ENCODE results near the gene ATAD1.
"Not testable (repeated sequence)": the region's sequence is repeated elsewhere in the genome, so short reads cannot be mapped to it uniquely, and the experiment has no call there.

Gene ATAD1

GRCh38 chr10:87845624-87845998 is 27.6 kb upstream of the ATAD1 start:
- no peak for DNase-seq

- no peak for DNase-seq
These were observed 27.0 kb upstream of the ATAD1 start for GRCh38 chr10:87844837-87845623.

- no peak for DNase-seq
These were observed 25.7 kb upstream of the ATAD1 start for GRCh38 chr10:87843714-87844113.

DNA sequence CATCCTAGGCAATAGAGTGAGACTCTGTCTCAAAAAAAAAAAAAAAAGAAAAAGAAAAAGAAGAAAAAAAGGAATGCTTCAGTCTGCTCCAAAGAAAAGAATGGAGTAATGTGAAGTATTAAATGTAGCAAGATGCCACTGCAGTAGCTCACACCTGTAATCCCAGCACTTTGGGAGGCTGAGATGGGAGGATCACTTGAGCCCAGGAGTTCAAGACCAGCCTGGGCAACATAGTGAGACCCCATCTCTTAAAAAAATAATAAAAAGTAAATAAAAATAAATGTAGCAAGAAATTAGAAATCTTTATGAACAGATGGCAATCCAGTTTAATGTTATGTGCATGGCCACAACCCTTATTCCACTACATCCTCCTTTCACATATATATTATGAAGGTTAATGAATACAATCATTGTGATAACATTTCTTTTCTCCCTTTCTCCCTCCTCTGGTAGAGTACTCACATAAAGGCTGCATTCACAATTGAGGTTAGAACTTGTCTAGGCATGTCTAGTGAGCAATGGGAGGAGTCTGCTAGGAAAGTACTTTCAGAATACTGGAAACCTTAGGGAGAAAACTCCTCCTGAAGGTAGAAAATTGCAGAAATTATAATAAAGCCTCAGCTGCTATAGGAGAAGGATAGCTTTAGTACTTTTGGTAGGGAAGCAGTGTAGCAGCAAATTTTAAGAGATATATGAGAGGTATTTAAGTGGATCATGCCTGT is 24.9 kb upstream of the ATAD1 start:
- no peak for DNase-seq

GRCh38 chr10:87842220-87842641 is 24.2 kb upstream of the ATAD1 start:
- no peak for DNase-seq

- no peak for DNase-seq
These were observed 23.2 kb upstream of the ATAD1 start for GRCh38 chr10:87841186-87841585.

DNA sequence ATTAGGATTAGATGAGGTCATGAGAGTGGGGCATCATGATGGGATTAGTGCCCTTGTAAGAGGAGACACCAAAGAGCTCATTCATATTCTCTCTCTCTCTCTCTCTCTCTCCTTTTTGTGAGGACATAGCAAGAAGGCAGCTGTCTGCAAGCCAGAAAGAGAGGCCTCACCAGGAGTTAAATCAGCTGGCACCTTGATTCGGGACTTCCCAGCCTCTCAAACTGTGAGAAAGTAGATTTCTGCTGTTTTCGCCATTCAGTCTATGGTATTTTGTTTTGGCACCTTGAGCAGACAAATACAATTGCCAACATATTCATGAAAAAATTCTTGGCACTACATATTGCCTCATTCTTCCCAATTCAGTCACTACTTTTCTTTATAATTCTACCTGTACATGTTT is 20.6 kb upstream of the ATAD1 start:
- no peak for DNase-seq

GRCh38 chr10:87837445-87837844 is 19.4 kb upstream of the ATAD1 start:
- DNase-seq = no peak

GRCh38 chr10:87836098-87836497 is 18.1 kb upstream of the ATAD1 start:
- no peak for DNase-seq

DNA sequence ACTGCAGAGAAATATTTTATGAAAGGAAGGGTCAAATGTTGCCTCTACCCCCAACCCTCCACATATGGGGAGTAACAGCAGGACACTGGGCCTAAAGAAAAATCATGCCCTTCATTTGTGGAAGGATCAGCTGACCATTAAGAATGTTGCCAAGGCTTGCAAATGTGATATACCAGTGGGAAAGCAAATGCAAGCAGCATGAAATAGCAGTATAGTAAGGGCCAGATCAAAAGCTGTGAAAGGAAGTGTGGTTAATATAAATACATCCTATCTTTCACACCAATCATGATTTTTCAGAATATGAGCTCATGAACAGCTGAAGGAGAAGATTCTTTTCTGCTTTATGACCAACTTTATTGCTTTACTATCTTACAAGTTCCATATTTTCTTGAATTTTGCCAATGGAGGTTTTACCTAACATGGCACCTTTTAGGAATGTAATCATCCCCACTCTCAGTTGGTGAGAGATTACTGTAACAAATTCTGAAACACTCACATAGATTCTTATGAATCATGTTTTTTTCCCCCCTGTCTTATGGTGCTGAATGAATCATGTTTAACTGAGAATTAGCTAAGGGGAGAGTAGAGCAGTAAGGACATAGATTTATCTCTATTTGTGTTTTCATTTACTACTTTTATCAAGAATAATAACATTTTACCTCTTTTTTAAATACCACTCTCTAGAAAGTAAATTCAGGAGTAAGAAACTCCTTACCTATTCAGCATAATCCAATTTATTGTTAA is 12.1 kb upstream of the ATAD1 start:
- DNase-seq = no peak

GRCh38 chr10:87829051-87829450 is 11.0 kb upstream of the ATAD1 start:
- DNase-seq = not testable (repeated sequence)

DNA sequence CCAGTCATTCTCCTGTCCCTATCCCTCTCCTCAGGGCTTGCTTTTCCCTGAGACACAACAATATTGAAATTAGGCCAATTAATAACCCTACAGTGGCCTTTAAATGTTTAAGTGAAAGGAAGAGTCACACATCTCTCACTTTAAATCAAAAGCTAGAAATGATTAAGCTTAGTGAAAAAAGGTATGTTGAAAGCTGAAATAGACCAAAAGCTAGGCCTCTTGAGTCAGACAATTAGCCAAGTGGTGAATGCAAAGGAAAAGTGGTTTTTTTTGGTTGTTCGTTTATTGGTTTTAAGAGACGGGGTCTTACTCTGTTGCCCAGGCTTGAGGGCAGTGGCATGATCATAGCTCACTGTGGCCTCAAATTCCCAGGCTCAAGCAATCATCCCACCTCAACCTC is 9.7 kb upstream of the ATAD1 start:
- DNase-seq = no peak

GRCh38 chr10:87826653-87827052 is 8.6 kb upstream of the ATAD1 start:
- no peak for DNase-seq

GRCh38 chr10:87819289-87819585 is 1.2 kb upstream of the ATAD1 start:
- DNase-seq = no peak

DNA sequence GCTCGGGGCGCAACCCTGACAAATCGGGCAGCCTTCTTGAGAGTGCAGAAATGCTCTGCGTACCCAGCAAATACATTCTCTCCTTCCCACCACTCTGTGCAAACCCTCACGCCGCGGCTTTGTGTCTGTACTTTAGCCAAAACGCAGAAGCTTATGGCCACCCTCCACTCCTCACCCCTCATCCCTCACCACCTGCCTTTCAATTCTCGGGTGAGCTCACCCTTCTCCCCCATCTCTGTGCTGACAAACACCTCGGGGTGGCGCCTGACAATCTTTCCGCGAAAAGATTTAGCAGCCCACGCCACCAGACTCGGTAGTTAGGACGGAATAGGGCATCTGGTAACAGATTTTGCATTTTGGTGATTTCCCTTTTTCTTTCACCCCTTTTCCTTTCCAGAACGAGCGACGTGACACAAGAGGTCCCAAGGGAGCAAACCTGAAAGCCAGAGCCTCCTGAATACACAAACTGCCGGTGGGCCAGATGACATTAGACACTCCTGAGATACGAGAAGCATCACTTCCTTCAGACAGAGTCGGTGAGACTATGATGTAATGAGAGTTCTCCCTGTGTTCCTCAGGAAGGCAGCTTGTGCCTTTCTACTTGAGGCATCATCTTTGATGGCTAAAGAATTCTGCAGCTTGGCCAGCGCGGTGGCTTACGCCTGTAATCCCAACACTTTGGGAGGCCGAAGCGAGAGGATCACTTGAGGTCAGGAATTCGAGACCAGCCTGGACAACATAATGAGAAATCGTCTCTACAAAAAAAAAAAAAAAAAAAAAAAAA is 671 bp upstream of the ATAD1 start:
- DNase-seq = no peak

DNA sequence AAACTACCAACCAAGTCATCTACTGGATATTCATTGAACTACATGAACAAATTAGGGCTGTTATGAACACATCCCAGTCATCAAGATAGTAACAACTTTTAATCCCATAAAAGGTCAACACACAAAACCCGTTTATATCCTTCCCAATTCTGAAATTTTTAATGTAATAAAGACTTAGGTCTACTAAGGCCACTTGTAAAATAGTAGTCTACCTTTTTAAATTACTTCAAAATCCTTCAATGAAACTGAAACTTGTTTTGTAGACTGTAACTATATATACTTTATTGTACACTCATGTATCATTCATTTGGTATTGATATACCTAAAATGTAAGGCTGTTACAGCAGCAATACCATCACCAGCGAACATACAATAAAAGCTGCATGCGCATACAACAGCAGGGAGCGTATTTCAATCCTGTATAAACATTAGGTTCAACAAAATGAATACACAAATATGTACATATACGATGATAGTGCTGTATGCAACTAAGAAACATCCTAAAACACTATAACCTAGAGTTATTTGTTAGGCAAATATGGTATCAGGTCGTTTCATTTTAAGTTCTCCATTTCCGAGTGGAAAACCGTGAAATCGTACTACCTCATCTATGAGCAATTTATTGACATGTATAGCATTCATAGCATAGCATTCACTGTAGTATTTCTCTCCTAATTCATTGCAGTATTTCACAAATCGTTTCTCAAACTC is 973 bp downstream of the ATAD1 start:
- DNase-seq = no peak

GRCh38 chr10:87816163-87816897 is 1.7 kb downstream of the ATAD1 start:
- DNase-seq = no peak

GRCh38 chr10:87804939-87805569 is 13.0 kb downstream of the ATAD1 start:
- DNase-seq = no peak

DNA sequence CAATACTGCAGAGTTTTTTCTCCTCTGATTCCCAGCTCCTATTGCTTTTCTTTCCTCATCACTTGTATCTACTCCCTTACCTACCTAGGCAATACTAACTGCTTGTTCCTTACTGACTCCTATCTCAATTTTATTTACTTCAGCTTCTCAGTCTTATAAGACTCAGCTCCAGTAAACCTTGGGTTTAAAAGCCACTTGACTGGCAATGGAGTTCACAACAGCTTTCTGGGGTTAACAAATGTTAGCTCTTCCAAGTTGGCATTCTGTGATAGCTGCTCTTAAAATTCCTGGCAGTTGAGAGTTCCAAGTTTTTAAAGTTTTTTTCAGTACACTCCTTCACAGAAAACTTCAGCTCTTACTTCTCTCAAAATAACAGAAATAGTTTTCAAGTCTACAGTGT is 14.2 kb downstream of the ATAD1 start:
- DNase-seq = no peak

DNA sequence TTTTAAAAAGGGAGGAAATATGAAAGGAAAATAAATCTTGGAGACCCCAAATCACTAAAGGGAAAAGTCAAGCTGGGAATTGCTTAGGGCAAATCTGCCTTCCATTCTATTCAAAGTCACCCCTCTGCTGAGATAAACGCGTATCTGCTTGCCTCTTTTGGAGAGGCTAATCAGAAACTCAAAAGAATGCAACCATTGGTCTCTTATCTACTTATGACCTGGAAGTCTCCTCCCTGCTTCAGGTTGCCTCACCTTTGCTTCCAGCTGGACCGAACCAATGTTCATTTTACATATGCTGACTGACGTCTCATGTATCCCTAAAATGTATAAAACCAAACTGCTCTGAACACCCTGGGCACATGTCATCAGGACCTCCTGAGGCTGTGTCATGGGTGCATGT is 14.7 kb downstream of the ATAD1 start:
- DNase-seq = no peak

GRCh38 chr10:87801813-87802435 is 16.1 kb downstream of the ATAD1 start:
- not testable (repeated sequence) for DNase-seq
